Gastrocnemius medialis (tissue), 4 donors: Measurements from ENCODE around the gene ZDHHC11. TPM values are rescaled to one million over a fixed set of nuclear protein-coding genes. Genes with fewer than 3 reads are reported as not detected.
"Not testable (repeated sequence)": the region's sequence is repeated elsewhere in the genome, so short reads cannot be mapped to it uniquely, and the experiment has no call there.

Source experiments
- ATAC-seq, 2 donors: fragments of 150-250 bp; one replicate each; pipeline ENCODE4 v1.9.1; 2016
- DNase-seq, 2 donors: peaks; one replicate each; pipeline ENCODE4 v3.0.0-alpha.2; 2019
- H3K27ac ChIP-seq, 4 donors: fragments of 200-600 bp; sonication (generic); 1 replicate in 1 of 4; 2 replicates in 3 of 4; pipeline ENCODE4 v1.5.1; 2016 to 2018; ENCODE audit warnings: mild to moderate bottlenecking in 2 of 4, moderate library complexity in 1 of 4
- H3K27me3 ChIP-seq, 3 donors: fragments of 200-600 bp; sonication (generic) in 2 of 3; 1 replicate in 1 of 3; 2 replicates in 2 of 3; pipeline versions ENCODE4 v1.5.1 to v1.6.0; 2016 to 2019; ENCODE audit warnings: mild to moderate bottlenecking in 1 of 3, moderate library complexity in 1 of 3
- H3K36me3 ChIP-seq, 2 donors: fragments of 200-600 bp; sonication (generic) in 1 of 2; one replicate each; pipeline ENCODE4 v1.5.1; 2017 to 2018
- H3K4me1 ChIP-seq, 2 donors: fragments of 200-600 bp; sonication (generic) in 1 of 2; one replicate each; pipeline ENCODE4 v1.5.1; 2016 to 2017; ENCODE audit warnings: mild to moderate bottlenecking in 2 of 2
- H3K4me3 ChIP-seq, 4 donors: fragments of 200-600 bp; sonication (generic) in 3 of 4; 1 replicate in 1 of 4; 2 replicates in 3 of 4; pipeline ENCODE4 v1.5.1; 2016 to 2019; ENCODE audit warnings: mild to moderate bottlenecking in 2 of 4
- H3K9me3 ChIP-seq, 3 donors: fragments of 200-600 bp; sonication (generic) in 2 of 3; 1 replicate in 1 of 3; 2 replicates in 2 of 3; pipeline ENCODE4 v1.5.1; 2016 to 2019
- CTCF ChIP-seq, 5 experiments: fragments of 450-650 bp in 3 of 5; fragments of 200-600 bp in 2 of 5; sonication (generic) in 2 of 5; IDR thresholded peaks in 4 of 5; conservative IDR thresholded peaks in 1 of 5; 1 replicate in 4 of 5; 2 replicates in 1 of 5; pipeline ENCODE4 v1.5.1; 2016 to 2019; ENCODE audit warnings: antibody characterized with exemption in 5 of 5, mild to moderate bottlenecking in 3 of 5, moderate library complexity in 3 of 5
- POLR2A ChIP-seq, 2 donors: fragments of 450-650 bp; IDR thresholded peaks; one replicate each; pipeline ENCODE4 v1.6.1; 2017; ENCODE audit warnings: antibody characterized with exemption in 2 of 2, mild to moderate bottlenecking in 2 of 2, moderate library complexity in 2 of 2
- in situ Hi-C, 4 donors: fragments of 200-750 bp; cut with MboI; loops; one replicate each; pipeline versions ENCODE4 v1.15.0 to v1.8.0; 2017; ENCODE audit warnings: low sequenced_read_pairs in 4 of 4
- intact Hi-C: fragments of 100-400 bp; cut with DNase I; formaldehyde crosslinking; loops from one replicate; pipeline ENCODE4 v1.15.1; 2023; ENCODE audit warnings: low total_unique reads
- total RNA-seq, 4 donors: library from RNA; depleted of rRNA; stranded (reverse); fragments of >200 nt; gene quantifications; one replicate each; pipeline versions ENCODE4 v1.1.0 to v1.2.3, GENCODE V29; 2016

The ZDHHC11 gene
- total RNA-seq, 4 donors from 2014 or later, result 0.85 to 3.8 (median 2.3) TPM; not detected in 1

GRCh38 chr5:766666-767431, 83.9 kb downstream of the ZDHHC11 start:
- H3K27me3 ChIP-seq, result no peaks in the 10 kb centered on the region
- no peaks in the 10 kb centered on the region for H3K4me1 ChIP-seq
- peak in 1 of 2 donors; percentile 8 for DNase-seq
- no peak overlapping the region for H3K4me3 ChIP-seq
- intact Hi-C loops (no loop called here), in situ Hi-C loops (no loop called here)
- H3K36me3 ChIP-seq, result peaks cover 0 to 11% of the 10 kb centered on the region in 2 donors
- TF ChIP-seq CTCF (IDR thresholded peaks at IDR 0.05 in 4 of 5, conservative IDR thresholded peaks at IDR 0.05 in 1 of 5) (no peak), POLR2A (IDR thresholded peaks at IDR 0.05) (no peak)
- ATAC-seq, result no peak
- H3K9me3 ChIP-seq, result no peaks in the 10 kb centered on the region
- H3K27ac ChIP-seq, result no peak overlapping the region

GRCh38 chr5:765948-766631, 84.7 kb downstream of the ZDHHC11 start:
- intact Hi-C loops, result no loop called here
- DNase-seq, result peak in 1 of 2 donors; percentile 11

DNA sequence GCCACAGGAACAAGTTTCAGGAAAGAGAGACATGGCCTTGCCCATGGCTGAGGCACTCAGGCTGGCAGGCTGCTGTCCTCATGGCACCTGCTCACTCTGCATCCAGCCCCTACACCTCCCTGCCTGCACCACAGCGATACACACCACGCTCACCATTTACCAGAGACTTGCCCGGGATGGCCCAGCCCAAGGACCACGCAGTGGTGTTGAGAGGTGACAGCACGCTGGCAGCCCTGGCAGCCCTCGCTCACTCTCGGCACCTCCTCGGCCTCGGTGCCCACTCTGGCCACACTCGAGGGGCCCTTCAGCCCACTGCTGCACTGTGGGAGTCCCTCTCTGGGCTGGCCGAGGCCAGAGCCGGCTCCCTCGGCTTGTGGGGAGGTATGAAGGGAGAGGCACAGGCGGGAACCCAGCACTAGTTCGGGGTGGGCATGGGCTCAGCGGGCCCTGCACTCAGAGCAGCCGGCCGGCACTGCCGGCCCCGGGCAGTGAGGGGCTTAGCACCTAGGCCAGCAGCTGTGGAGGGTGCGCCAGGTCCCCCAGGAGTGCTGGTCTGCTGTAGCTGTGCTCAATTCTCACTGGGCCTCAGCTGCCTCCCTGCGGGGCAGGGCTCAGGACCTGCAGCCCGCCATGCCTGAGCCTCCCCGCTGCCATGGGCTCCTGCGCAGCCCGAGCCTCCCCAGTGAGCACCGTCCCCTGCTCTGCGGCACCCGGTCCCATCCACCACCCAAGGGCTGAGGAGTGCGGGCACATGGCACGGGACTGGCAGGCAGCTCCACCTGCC, 86.6 kb downstream of the ZDHHC11 start:
- in situ Hi-C loops, result no loop called here
- Histone ChIP-seq H3K27ac (no peak overlapping the region), H3K27me3 (no peaks in the 10 kb centered on the region), H3K9me3 (no peaks in the 10 kb centered on the region), H3K4me3 (no peak overlapping the region), H3K36me3 (peaks cover 0 to 11% of the 10 kb centered on the region in 2 donors), H3K4me1 (peaks cover 3 to 6% of the 10 kb centered on the region in 2 donors)
- TF ChIP-seq CTCF (IDR thresholded peaks at IDR 0.05 in 4 of 5, conservative IDR thresholded peaks at IDR 0.05 in 1 of 5) (no peak), POLR2A (IDR thresholded peaks at IDR 0.05) (no peak)
- ATAC-seq (no peak), DNase-seq (no peak)
- intact Hi-C loops, result no loop called here

More at GRCh38 chr5:765948-766631, 84.7 kb downstream of the ZDHHC11 start:
- H3K36me3 ChIP-seq, result peaks cover 0 to 11% of the 10 kb centered on the region in 2 donors
- no peak overlapping the region for H3K27ac ChIP-seq
- ATAC-seq, result no peak
- no peak overlapping the region for H3K4me3 ChIP-seq
- in situ Hi-C loops, result no loop called here
- no peaks in the 10 kb centered on the region for H3K4me1 ChIP-seq
- TF ChIP-seq POLR2A (IDR thresholded peaks at IDR 0.05), result no peak
- TF ChIP-seq CTCF (IDR thresholded peaks at IDR 0.05 in 4 of 5, conservative IDR thresholded peaks at IDR 0.05 in 1 of 5), result no peak
- H3K9me3 ChIP-seq, result no peaks in the 10 kb centered on the region
- H3K27me3 ChIP-seq, result no peaks in the 10 kb centered on the region

GRCh38 chr5:763397-763796, 87.4 kb downstream of the ZDHHC11 start:
- H3K27ac ChIP-seq, result no peak overlapping the region
- TF ChIP-seq POLR2A (IDR thresholded peaks at IDR 0.05) (no peak), CTCF (IDR thresholded peaks at IDR 0.05 in 4 of 5, conservative IDR thresholded peaks at IDR 0.05 in 1 of 5) (no peak)
- no peak overlapping the region for H3K4me3 ChIP-seq
- H3K27me3 ChIP-seq, result no peaks in the 10 kb centered on the region
- H3K36me3 ChIP-seq, result peaks cover 0 to 11% of the 10 kb centered on the region in 2 donors
- H3K4me1 ChIP-seq, result peaks cover 11 to 14% of the 10 kb centered on the region in 2 donors
- DNase-seq (no peak), ATAC-seq (no peak)
- H3K9me3 ChIP-seq, result no peaks in the 10 kb centered on the region
- in situ Hi-C loops (no loop called here), intact Hi-C loops (no loop called here)

DNA sequence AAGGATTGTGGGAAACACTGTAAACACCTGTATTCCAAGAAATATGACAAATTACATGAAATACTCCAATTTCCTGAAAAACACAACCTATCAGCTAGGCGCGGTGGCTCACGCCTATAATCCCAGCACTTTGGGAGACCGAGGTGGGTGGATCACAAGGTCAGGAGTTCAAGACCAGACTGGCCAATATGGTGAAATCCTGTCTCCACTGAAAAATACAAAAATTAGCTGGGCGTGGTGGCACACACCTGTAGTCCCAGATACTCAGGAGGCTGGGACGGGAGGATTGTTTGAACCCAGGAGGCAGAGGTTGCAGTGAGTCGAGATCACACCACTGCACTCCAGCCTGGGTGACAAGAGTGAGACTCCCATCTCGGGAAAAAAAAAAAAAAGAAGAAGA, 87.8 kb downstream of the ZDHHC11 start:
- DNase-seq, result peak in 1 of 2 donors; percentile 1
- H3K9me3 ChIP-seq, H3K27ac ChIP-seq, in situ Hi-C loops, ATAC-seq, intact Hi-C loops, H3K4me3 ChIP-seq, H3K27me3 ChIP-seq: not testable (repeated sequence)
- H3K4me1 ChIP-seq, result peaks cover 15 to 18% of the 10 kb centered on the region in 2 donors
- H3K36me3 ChIP-seq, result peaks cover 0 to 11% of the 10 kb centered on the region in 2 donors
